OCI-LY1 (cell line): ENCODE results near the gene CYP21A2.

ENCODE experiments used
- CTCF ChIP-seq: fragments of 200-600 bp; sonication (generic), shearing (Covaris generic); IDR thresholded peaks from 2 replicates; pipeline ENCODE4 v1.5.1; 2017; ENCODE audit warnings: mild to moderate bottlenecking, antibody characterized with exemption, low read length, moderate library complexity, mixed read lengths
- EZH2 ChIP-seq: fragments of 200-600 bp; sonication (generic), shearing (Covaris generic); IDR thresholded peaks from 2 replicates; pipeline ENCODE4 v1.8.0; 2017; ENCODE audit warnings: borderline replicate concordance, mixed run types, mild to moderate bottlenecking, antibody characterized with exemption, low read length, moderate library complexity, mixed read lengths

- TF ChIP-seq CTCF (no peak), EZH2 (no peak)
Measured at GRCh38 chr6:32047539-32047854, 9.3 kb downstream of the CYP21A2 start.
